Activated CD8-positive, alpha-beta T cell treated with anti-CD3 and anti-CD28 coated beads, Interleukin-2, amount 10 ng/mL, durations not matched to agents 7 days and 5 days (primary cell): Measurements from ENCODE around the gene DAB2IP. TPM values are rescaled to one million over a fixed set of nuclear protein-coding genes. Genes with fewer than 3 reads are reported as not detected.
"Not testable (repeated sequence)": the region's sequence is repeated elsewhere in the genome, so short reads cannot be mapped to it uniquely, and the experiment has no call there.

Source experiments
- ATAC-seq: fragments of 150-1000 bp; cut with Tn5 transposase; one replicate; pipeline ENCODE4 v1.10.0; 2021; ENCODE audit warnings: moderate library complexity
- CTCF ChIA-PET: fragments of 350-600 bp; sonication (Branson Sonifier 250); formaldehyde crosslinking; loops from one replicate; lab custom pipeline; 2021; ENCODE audit warnings: antibody characterized with exemption; lab: Charles Lee
- POLR2A ChIA-PET: fragments of 350-600 bp; sonication (Branson Sonifier 250); formaldehyde crosslinking; loops from one replicate; lab custom pipeline; 2021; ENCODE audit warnings: antibody characterized with exemption; lab: Charles Lee
- DNase-seq: peaks from one replicate; pipeline ENCODE4 v3.0.0-alpha.2; 2020
- H3K27ac Mint-ChIP-seq: one replicate; pipeline ENCODE4 v1.8.0; 2021; ENCODE audit warnings: mild to moderate bottlenecking, mixed read lengths
- H3K27me3 Mint-ChIP-seq: one replicate; pipeline ENCODE4 v1.8.0; 2021; ENCODE audit warnings: low read depth, mixed read lengths
- H3K36me3 Mint-ChIP-seq: one replicate; pipeline ENCODE4 v1.8.0; 2021; ENCODE audit warnings: low read depth, mixed read lengths
- H3K4me1 Mint-ChIP-seq: one replicate; pipeline ENCODE4 v1.8.0; 2021; ENCODE audit warnings: low read depth, mixed read lengths
- H3K4me3 Mint-ChIP-seq: one replicate; pipeline ENCODE4 v1.8.0; 2021; ENCODE audit warnings: mild to moderate bottlenecking, mixed read lengths
- H3K9me3 Mint-ChIP-seq: one replicate; pipeline ENCODE4 v1.8.0; 2022; ENCODE audit warnings: mixed read lengths; ENCODE audit not compliant: insufficient read depth
- total RNA-seq, 2 experiments: library from RNA; stranded (reverse); gene quantifications; one replicate each; pipeline ENCODE4 v1.2.3, GENCODE V29; 2021

The DAB2IP gene
- total RNA-seq, 2 experiments from 2014 or later, result 0.08 to 0.13 TPM

DNA sequence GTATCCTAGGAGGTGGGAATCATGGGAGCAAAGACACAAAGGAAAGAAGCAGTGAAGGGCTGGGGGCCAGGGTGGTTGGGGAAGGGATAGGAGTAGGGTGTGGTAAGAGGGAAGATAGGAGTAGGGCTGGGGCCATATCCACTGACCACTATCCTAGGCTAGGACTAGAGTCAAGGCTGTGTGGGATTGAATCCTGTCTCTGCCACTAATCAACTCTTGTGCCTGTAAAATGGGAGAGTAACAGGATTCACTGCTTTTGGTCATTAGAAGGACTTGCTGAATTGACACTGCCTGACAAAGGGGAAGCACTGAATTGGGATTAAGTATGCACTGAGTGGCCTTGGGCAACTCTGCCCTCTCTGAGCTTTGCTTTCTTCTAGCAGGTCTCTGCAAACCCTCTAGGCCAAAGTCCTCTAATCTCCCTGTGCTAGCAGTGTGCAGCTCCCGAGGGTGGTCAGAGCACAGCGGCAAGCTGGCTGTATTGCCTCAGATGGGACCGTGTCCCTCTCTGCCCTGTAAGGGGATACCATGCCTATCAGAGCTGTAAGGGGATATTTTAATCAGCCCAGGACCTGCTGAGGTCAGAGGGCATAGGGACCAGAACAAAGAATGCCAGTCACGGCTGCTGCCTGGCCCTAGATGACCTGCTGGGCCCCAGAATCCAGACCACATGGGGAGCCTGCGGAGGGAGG, 12.4 kb upstream of the DAB2IP start:
- ChIA-PET POLR2A (no interaction called here), CTCF (no interaction called here)
- Mint-ChIP-seq H3K27ac (no peak overlapping the region), H3K36me3 (no peaks in the 10 kb centered on the region), H3K4me1 (peaks cover 9% of the 10 kb centered on the region), H3K4me3 (no peak overlapping the region), H3K9me3 (no peaks in the 10 kb centered on the region), H3K27me3 (peaks cover 6% of the 10 kb centered on the region)
- no peak for DNase-seq
- no peak for ATAC-seq

DNA sequence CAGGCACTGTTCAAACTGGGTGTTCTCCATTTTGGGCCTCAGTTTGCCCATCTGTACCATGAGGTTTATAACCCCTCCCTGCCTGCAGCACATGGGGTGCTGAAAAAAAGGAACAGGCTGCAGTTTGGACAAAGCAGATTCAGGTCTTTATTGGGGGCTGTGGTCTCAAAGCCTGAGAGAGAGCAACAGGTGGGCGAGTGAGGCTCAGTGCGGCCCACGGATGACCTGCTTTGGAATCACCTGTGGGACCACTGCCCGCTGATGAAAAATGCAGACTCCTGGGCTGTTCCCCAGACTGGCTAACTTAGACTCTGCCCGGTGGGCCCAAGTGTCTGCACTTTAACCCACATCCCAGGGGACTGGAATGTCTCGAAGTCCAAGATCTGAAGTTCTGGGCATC, 11.8 kb upstream of the DAB2IP start:
- POLR2A ChIA-PET, result no interaction called here
- peaks cover 4% of the 10 kb centered on the region for H3K4me1 Mint-ChIP-seq
- CTCF ChIA-PET, result no interaction called here

DNA sequence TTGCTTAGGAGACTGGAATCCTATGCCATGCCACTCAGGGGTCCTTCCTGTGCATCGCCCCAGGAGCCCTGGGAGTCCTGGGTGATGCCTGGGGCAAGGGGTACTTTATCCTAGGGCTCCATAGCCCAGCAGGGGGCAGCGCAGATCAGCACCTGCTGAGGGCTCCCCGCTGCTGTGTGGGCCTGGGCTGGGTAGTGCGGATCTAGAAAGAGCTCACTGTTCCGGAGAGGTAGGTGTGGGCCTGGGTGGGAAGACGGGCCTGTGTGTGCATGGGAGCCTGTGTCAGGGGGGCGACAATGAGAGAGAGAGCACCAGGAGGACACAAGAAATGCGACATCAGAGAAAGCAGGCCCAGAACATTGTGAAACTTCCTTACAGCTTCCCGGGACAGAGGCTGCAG, 11.4 kb upstream of the DAB2IP start:
- Mint-ChIP-seq H3K9me3 (no peaks in the 10 kb centered on the region), H3K27ac (no peak overlapping the region), H3K36me3 (no peaks in the 10 kb centered on the region), H3K27me3 (peaks cover 6% of the 10 kb centered on the region), H3K4me1 (no peaks in the 10 kb centered on the region), H3K4me3 (no peak overlapping the region)
- peak; percentile 55 for DNase-seq
- POLR2A ChIA-PET, result no interaction called here
- peak; percentile 68 for ATAC-seq
- CTCF ChIA-PET, result interaction anchor here (0.8 to 1.3 kb wide), 4 partner anchors 21 to 94 kb away, joined by 3 to 4 read pairs (median 3); no protein-coding TSS in a partner anchor

More for the DNA sequence above, 11.8 kb upstream of the DAB2IP start:
- Mint-ChIP-seq H3K27ac (no peak overlapping the region), H3K9me3 (no peaks in the 10 kb centered on the region), H3K4me3 (no peak overlapping the region), H3K36me3 (no peaks in the 10 kb centered on the region), H3K27me3 (peaks cover 6% of the 10 kb centered on the region)
- no peak for ATAC-seq
- no peak for DNase-seq

DNA sequence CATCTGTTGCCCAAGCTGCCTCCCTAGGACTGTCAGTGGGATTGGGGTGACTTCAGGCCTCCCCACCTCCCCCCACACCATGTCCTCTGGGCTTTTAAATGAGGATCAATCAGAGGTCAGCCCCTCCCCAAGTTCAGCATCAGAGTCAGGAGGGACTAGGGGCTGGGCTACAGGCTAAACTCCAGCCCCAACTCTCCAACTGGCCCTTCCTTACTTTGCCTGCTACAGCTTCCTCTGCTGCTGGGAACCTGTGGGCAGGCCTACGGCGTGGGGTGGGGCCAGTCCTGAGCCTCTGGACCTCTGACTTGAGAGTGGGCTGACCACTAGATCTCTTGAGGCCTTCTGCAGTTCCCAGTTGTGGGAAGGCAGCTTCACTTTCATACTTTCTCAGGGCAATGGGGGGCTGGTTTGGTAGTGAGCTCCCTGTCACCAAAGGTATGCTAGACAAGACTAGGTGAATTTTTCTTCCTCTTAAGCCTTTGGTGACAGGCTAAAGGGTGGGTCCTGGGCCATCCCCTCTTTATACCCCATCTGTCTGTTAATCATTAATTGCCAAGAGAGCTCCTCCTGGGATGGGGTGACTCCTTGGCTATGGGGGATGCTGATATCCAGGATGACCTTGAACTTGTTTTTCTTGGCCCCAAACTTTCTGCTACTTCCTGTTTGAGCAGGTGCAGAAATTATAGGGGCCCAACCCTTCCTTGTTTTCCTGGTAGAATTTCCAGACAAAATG, 10.8 kb upstream of the DAB2IP start:
- CTCF ChIA-PET, result interaction anchor here (0.7 to 1.3 kb wide), 5 partner anchors 21 to 94 kb away, joined by 3 to 4 read pairs (median 3); no protein-coding TSS in a partner anchor
- no peaks in the 10 kb centered on the region for H3K9me3 Mint-ChIP-seq
- DNase-seq (no peak), ATAC-seq (no peak)
- H3K4me3 Mint-ChIP-seq, result no peak overlapping the region
- H3K36me3 Mint-ChIP-seq, result no peaks in the 10 kb centered on the region
- no peaks in the 10 kb centered on the region for H3K4me1 Mint-ChIP-seq
- POLR2A ChIA-PET, result no interaction called here
- peaks cover 6% of the 10 kb centered on the region for H3K27me3 Mint-ChIP-seq
- H3K27ac Mint-ChIP-seq, result no peak overlapping the region

DNA sequence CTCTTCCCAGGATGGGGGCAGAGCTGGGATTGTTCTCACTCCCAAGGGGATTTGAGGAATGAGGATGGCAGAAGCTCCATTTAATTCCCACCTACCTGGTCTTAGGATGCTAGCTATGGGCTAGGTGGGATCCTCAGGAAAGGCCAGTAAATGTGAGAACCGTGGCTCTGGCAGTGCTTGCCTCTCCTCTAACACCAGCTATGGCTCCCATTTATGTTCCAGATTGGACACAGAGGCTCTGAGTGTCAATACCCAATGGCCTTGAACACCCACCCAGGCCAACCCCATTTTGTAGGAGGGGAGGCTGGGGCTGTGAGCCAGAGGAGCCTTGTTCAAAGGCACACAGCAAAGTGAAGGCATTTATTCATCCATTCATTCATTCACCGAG, 10.2 kb upstream of the DAB2IP start:
- ChIA-PET POLR2A (no interaction called here), CTCF (interaction anchor here (0.7 to 1.3 kb wide), 4 partner anchors 20 to 95 kb away, joined by 3 to 4 read pairs (median 3); no protein-coding TSS in a partner anchor)
- H3K27ac Mint-ChIP-seq, result no peak overlapping the region
- no peaks in the 10 kb centered on the region for H3K4me1 Mint-ChIP-seq
- H3K9me3 Mint-ChIP-seq, result no peaks in the 10 kb centered on the region
- DNase-seq (no peak), ATAC-seq (no peak)
- H3K4me3 Mint-ChIP-seq, result no peak overlapping the region
- H3K36me3 Mint-ChIP-seq, result no peaks in the 10 kb centered on the region
- H3K27me3 Mint-ChIP-seq, result peaks cover 6% of the 10 kb centered on the region

DNA sequence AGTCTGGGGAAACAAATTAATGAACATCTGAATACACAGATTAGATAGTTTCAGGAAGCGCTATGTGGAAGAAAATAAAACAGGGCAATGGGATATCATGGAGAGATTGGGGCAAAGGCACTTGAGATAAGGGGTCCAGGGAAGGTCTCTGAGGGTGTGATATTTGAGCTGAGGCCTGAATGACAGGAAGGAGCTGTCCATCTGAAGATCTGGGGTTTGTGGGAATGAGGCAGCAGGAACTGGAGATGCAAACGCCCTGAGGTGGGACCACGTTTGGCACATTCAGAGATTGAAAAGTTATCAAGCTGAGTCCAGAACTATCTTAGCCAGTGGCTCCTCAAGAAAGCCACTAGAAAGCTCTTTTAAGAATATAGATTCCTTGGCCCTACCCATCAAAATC, 8.7 kb upstream of the DAB2IP start:
- H3K36me3 Mint-ChIP-seq, result no peaks in the 10 kb centered on the region
- peaks cover 2% of the 10 kb centered on the region for H3K4me1 Mint-ChIP-seq
- no peaks in the 10 kb centered on the region for H3K9me3 Mint-ChIP-seq
- no peak overlapping the region for H3K27ac Mint-ChIP-seq
- H3K4me3 Mint-ChIP-seq, result no peak overlapping the region
- DNase-seq, result no peak
- ChIA-PET CTCF (no interaction called here), POLR2A (no interaction called here)
- ATAC-seq, result no peak
- H3K27me3 Mint-ChIP-seq, result peaks cover 6% of the 10 kb centered on the region

DNA sequence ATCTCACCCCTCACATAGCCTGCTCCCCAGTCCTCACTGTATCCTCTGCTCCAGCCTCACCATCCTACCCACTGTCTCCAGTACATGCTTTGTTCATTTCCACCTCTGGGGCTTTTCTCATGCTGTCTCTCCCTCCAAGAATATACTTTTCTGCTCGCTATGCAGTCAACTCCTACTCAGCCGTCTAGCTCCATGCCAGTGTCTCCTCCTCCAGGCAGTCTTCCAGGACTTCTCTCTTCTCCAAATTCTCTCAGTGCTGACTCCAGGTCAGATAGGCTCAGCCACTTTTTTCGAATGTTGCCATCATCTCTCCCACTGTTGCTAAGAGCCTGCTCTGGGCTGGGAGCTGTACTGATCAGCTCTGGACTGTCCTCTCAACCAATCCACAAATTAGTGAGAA, 8.0 kb upstream of the DAB2IP start:
- Mint-ChIP-seq H3K4me1 (peaks cover 2% of the 10 kb centered on the region), H3K27me3 (peaks cover 8% of the 10 kb centered on the region), H3K9me3 (no peaks in the 10 kb centered on the region), H3K27ac (no peak overlapping the region), H3K4me3 (no peak overlapping the region), H3K36me3 (no peaks in the 10 kb centered on the region)
- no peak for DNase-seq
- ChIA-PET POLR2A (interaction anchor here (0.7 kb wide), 1 partner anchor 327 kb away, joined by 4 read pairs; no protein-coding TSS in a partner anchor), CTCF (no interaction called here)
- no peak for ATAC-seq

DNA sequence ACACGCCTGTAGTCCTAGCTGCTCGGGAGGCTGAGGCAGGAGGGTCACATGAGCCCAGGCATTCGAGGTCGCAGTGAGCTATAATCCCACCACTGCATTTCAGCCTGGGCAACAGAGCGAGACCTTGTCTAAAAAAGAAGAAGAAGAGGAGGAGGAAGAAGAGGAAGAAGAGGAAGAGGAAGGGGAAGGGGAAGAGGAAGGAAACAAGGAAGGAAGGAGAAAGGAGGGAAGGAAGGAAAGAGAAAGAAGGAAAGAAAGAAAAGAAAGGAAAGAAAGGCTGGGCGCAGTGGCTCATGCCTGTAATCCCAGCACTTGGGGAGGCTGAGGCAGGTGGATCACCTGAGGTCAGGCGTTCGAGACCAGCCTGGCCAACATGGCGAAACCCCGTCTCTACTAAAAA, 7.4 kb upstream of the DAB2IP start:
- H3K9me3 Mint-ChIP-seq, H3K4me3 Mint-ChIP-seq, ATAC-seq, H3K36me3 Mint-ChIP-seq, H3K4me1 Mint-ChIP-seq, H3K27ac Mint-ChIP-seq, CTCF ChIA-PET, DNase-seq: not testable (repeated sequence)
- POLR2A ChIA-PET, result interaction anchor here (0.7 kb wide), 1 partner anchor 326 kb away, joined by 4 read pairs; no protein-coding TSS in a partner anchor
- peaks cover 11% of the 10 kb centered on the region for H3K27me3 Mint-ChIP-seq

DNA sequence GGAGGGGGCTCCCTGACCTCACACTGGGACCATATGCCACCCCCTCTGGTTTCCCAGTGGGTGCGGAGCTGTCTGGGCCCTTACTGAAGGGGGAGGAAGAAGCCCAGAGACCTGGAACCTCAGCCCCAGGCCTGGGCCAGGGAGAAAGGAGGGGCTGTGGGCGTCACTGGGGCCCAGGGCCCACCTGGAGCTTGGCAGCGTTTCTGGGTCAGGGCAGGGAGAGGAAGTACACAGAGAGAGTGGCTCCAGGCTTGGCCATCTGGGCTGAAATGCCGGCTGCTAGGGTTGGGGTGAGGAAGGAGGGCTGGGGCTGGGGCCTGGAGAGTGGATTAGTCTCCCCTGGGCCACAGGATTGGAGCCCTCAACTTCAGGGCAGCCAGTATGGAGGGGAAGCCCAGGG, 6.4 kb upstream of the DAB2IP start:
- CTCF ChIA-PET, result no interaction called here
- H3K4me3 Mint-ChIP-seq, result no peak overlapping the region
- no peak overlapping the region for H3K27ac Mint-ChIP-seq
- no peaks in the 10 kb centered on the region for H3K36me3 Mint-ChIP-seq
- no peak for ATAC-seq
- H3K4me1 Mint-ChIP-seq, result peaks cover 2% of the 10 kb centered on the region
- POLR2A ChIA-PET, result no interaction called here
- DNase-seq, result no peak
- no peaks in the 10 kb centered on the region for H3K9me3 Mint-ChIP-seq
- peaks cover 16% of the 10 kb centered on the region for H3K27me3 Mint-ChIP-seq

DNA sequence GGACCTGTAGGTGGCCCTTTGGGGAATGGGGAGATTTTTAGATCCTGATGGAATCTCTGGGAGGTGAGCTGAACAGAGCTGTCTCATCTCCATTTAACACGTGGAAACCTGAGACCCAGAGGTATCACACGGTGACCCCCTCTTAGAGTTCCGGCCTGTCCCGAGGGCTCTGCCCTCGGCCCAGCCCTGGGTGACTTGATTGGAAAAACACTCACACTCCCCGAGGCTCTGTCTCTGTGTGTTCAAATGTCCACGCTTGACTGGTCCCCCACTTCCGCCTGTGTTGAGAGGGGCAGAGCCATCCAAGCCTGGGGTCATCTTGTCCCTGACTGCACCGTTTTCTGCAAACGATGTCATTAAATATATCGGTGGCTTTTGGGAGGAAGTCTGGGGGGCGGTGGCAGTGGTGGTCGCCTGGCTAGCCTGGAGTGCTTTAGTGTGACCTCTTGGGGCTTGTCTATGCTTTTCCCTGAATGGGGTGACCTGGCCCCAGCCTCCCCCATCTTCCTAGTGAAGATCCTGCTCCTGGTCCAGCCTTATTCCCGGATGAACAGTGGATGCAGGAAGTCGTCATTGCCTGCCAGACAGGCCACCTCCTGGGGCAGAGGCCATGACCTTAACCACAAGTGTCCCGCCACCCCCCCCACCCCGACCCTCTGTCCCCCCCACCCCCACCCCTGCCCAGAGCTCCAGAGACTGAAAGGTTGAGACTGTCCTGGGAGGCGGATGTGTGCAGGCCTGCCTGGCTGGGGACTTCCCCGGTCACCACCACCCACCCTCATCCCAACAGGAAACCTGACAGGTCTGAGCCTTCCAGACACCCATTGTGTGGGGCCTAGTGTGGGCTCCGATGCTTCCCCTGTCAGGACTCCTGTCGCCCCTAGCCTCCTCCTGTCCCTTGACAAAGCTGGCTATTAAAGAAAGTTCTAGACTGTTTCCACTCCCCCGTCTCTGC, 5.3 kb upstream of the DAB2IP start:
- CTCF ChIA-PET, result no interaction called here
- no peak for DNase-seq
- POLR2A ChIA-PET, result no interaction called here
- Mint-ChIP-seq H3K27ac (no peak overlapping the region), H3K9me3 (no peaks in the 10 kb centered on the region), H3K4me1 (peaks cover 5% of the 10 kb centered on the region), H3K4me3 (no peak overlapping the region), H3K36me3 (no peaks in the 10 kb centered on the region), H3K27me3 (peaks cover 25% of the 10 kb centered on the region)
- ATAC-seq, result no peak

DNA sequence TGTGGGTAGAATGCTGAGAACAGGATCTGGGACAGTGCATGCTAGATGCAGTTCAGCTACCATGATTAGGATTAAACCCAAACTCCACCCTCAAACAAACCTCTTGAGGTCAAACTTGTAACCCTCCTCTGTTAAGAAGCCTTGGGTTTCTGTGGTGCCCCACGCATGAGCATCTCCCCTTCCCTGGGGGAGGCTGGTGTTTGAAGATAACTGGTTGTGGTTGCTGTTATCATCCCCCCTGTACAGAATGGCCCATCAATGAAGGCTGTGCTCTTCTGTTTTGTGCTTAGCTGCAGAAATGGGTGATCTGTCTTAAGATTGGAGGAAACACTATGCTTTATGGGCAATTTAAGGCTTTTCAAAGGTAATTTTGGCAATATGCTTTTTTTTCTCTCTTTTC, 4.4 kb upstream of the DAB2IP start:
- H3K4me3 Mint-ChIP-seq, result no peak overlapping the region
- no peak for DNase-seq
- H3K27me3 Mint-ChIP-seq, result peaks cover 27% of the 10 kb centered on the region
- no peak for ATAC-seq
- no peaks in the 10 kb centered on the region for H3K36me3 Mint-ChIP-seq
- CTCF ChIA-PET, result no interaction called here
- POLR2A ChIA-PET, result no interaction called here
- peaks cover 6% of the 10 kb centered on the region for H3K4me1 Mint-ChIP-seq
- no peaks in the 10 kb centered on the region for H3K9me3 Mint-ChIP-seq
- H3K27ac Mint-ChIP-seq, result no peak overlapping the region
